SK-N-SH (cell line): ENCODE results near the gene SERPINA3. TPM values are rescaled to one million over a fixed set of nuclear protein-coding genes. Genes with fewer than 3 reads are reported as not detected.

Experiments
- CTCF ChIA-PET: fragments of 300-600, 350-600 bp; formaldehyde crosslinking; extraction: SDS; loops from one replicate; lab custom pipeline; 2021; lab: Yijun Ruan, JAX
- POLR2A ChIA-PET: fragments of 350-600 bp; sonication (Branson Sonifier 250); formaldehyde crosslinking; extraction: SDS; loops from one replicate; lab custom pipeline; 2020; ENCODE audit warnings: antibody characterized with exemption, inconsistent platforms; lab: Yijun Ruan, JAX
- DNase-seq: peaks from one replicate; pipeline ENCODE4 v3.0.0; 2012
- H2AFZ ChIP-seq: fragments of 200-600 bp; sonication (generic); 2 replicates; pipeline ENCODE4 v1.8.1; 2016; ENCODE audit warnings: antibody characterized with exemption, mild to moderate bottlenecking, low read depth
- H3F3A ChIP-seq: fragments of 200-600 bp; sonication (generic); replicated peaks from 2 replicates; pipeline ENCODE3; 2016; ENCODE audit warnings: antibody characterized with exemption, mild to moderate bottlenecking; ENCODE audit not compliant: insufficient read depth
- H3K27ac ChIP-seq, 2 experiments: fragments of 200-500 bp in 1 of 2; fragments of 200-600 bp in 1 of 2; sonication (Bioruptor generic) in 1 of 2; sonication (generic), shearing (Covaris generic) in 1 of 2; 2 replicates each; pipeline versions ENCODE4 v1.5.1 to v1.6.1; 2014 to 2016; ENCODE audit warnings: low read depth in 2 of 2, inconsistent platforms in 1 of 2, low read length in 1 of 2, mild to moderate bottlenecking in 1 of 2, mixed read lengths in 1 of 2
- H3K27me3 ChIP-seq: fragments of 200-600 bp; sonication (generic), shearing (Covaris generic); 2 replicates; pipeline ENCODE4 v1.6.1; 2016; ENCODE audit warnings: mixed run types; ENCODE audit not compliant: insufficient read depth
- H3K36me3 ChIP-seq, 2 experiments: fragments of 200-500 bp in 1 of 2; fragments of 200-600 bp in 1 of 2; sonication (Bioruptor generic) in 1 of 2; sonication (generic) in 1 of 2; replicated peaks in 1 of 2; 2 replicates each; pipeline versions ENCODE3 to v1.5.1; 2014 to 2016; ENCODE audit warnings: low read length in 1 of 2, mild to moderate bottlenecking in 1 of 2; ENCODE audit not compliant: insufficient read depth in 2 of 2, control insufficient read depth in 1 of 2
- H3K4me1 ChIP-seq, 2 experiments: fragments of 200-500 bp in 1 of 2; fragments of 200-600 bp in 1 of 2; sonication (Bioruptor generic) in 1 of 2; sonication (generic), shearing (Covaris generic) in 1 of 2; 2 replicates each; pipeline versions ENCODE4 v1.5.1 to v1.6.1; 2014 to 2016; ENCODE audit warnings: low read depth in 1 of 2, low read length in 1 of 2, mixed run types in 1 of 2; ENCODE audit not compliant: insufficient read depth in 2 of 2, control insufficient read depth in 1 of 2
- H3K4me2 ChIP-seq: fragments of 200-600 bp; sonication (generic), shearing (Covaris generic); 2 replicates; pipeline ENCODE4 v1.6.1; 2017; ENCODE audit warnings: mixed run types
- H3K4me3 ChIP-seq, 2 experiments: fragments of 200-500 bp in 1 of 2; fragments of 200-600 bp in 1 of 2; sonication (Bioruptor generic) in 1 of 2; sonication (generic), shearing (Covaris generic) in 1 of 2; 2 replicates each; pipeline versions ENCODE4 v1.5.1 to v1.8.1; 2014 to 2016; ENCODE audit warnings: low read depth in 2 of 2, inconsistent platforms in 1 of 2, low read length in 1 of 2, mild to moderate bottlenecking in 1 of 2, mixed read lengths in 1 of 2, moderate library complexity in 1 of 2
- H3K79me2 ChIP-seq: fragments of 200-600 bp; sonication (generic); 2 replicates; pipeline ENCODE4 v1.8.1; 2017; ENCODE audit warnings: mild to moderate bottlenecking; ENCODE audit not compliant: insufficient read depth
- H3K9ac ChIP-seq: fragments of 200-600 bp; sonication (generic); 2 replicates; pipeline ENCODE4 v1.6.1; 2017; ENCODE audit warnings: mixed run types
- H3K9me2 ChIP-seq: fragments of 200-600 bp; sonication (generic); 2 replicates; pipeline ENCODE4 v1.6.1; 2017; ENCODE audit warnings: mixed run types
- H3K9me3 ChIP-seq: fragments of 200-600 bp; sonication (generic); 2 replicates; pipeline ENCODE4 v1.6.1; 2017; ENCODE audit warnings: mixed run types, mild to moderate bottlenecking, moderate library complexity
- H4K20me1 ChIP-seq: fragments of 200-600 bp; sonication (generic); 2 replicates; pipeline ENCODE4 v1.6.1; 2017; ENCODE audit warnings: mild to moderate bottlenecking, mixed run types; ENCODE audit not compliant: insufficient read depth
- CTCF ChIP-seq: fragments of 200-600 bp; sonication (generic); IDR thresholded peaks from 2 replicates; pipeline ENCODE4 v1.6.1; 2017; ENCODE audit warnings: antibody characterized with exemption, mild to moderate bottlenecking, moderate library complexity
- EP300 ChIP-seq, 2 experiments: IDR thresholded peaks; 2 replicates each; pipeline versions ENCODE4 v1.4.0 to v1.6.1; 2012; ENCODE audit warnings: borderline replicate concordance in 1 of 2, low read depth in 1 of 2, low read length in 1 of 2
- GATA2 ChIP-seq: sonication (generic); formaldehyde crosslinking; IDR thresholded peaks from 2 replicates; pipeline ENCODE4 v1.5.0; 2020; ENCODE audit warnings: mild to moderate bottlenecking, missing genetic modification reagents
- JUND ChIP-seq: IDR thresholded peaks from 2 replicates; pipeline ENCODE4 v1.4.0; 2012
- MAX ChIP-seq: IDR thresholded peaks from 2 replicates; pipeline ENCODE4 v1.4.0; 2012; ENCODE audit warnings: low read depth
- MEF2A ChIP-seq: IDR thresholded peaks from 2 replicates; pipeline ENCODE4 v1.4.0; 2012; ENCODE audit warnings: low read depth, borderline replicate concordance
- POLR2AphosphoS5 ChIP-seq: IDR thresholded peaks from 2 replicates; pipeline ENCODE4 v1.6.1; 2012; ENCODE audit warnings: low read depth, low read length
- RAD21 ChIP-seq: IDR thresholded peaks from 2 replicates; pipeline ENCODE4 v1.6.1; 2012; ENCODE audit warnings: mild to moderate bottlenecking, low read length
- RCOR1 ChIP-seq: fragments of 150-350 bp; IDR thresholded peaks from 2 replicates; pipeline ENCODE4 v1.6.1; 2017; ENCODE audit warnings: antibody characterized with exemption, low read length
- SMC3 ChIP-seq: IDR thresholded peaks from 2 replicates; pipeline ENCODE4 v1.6.1; 2012; ENCODE audit warnings: low read depth, low read length, improper control_type of control experiment
- TCF12 ChIP-seq: IDR thresholded peaks from 2 replicates; pipeline ENCODE4 v1.4.0; 2012
- USF2 ChIP-seq: fragments of 150-350 bp; IDR thresholded peaks from 2 replicates; pipeline ENCODE4 v1.6.1; 2017; ENCODE audit warnings: antibody characterized with exemption, low read length, low read depth, borderline replicate concordance
- YY1 ChIP-seq: IDR thresholded peaks from 2 replicates; pipeline ENCODE4 v1.4.0; 2012; ENCODE audit warnings: low read depth, mild to moderate bottlenecking
- WGBS: methylation state at CpG from one replicate; pipeline ENCODE4 v1.1.6; 2017; ENCODE audit warnings: low lambda C conversion rate; 5-methylcytosine and 5-hydroxymethylcytosine counted together
- polyA plus RNA-seq, 3 experiments: library from polyadenylated mRNA; depleted of rRNA; stranded (reverse); fragments of >200 nt; gene quantifications; 2 replicates each; pipeline ENCODE4 v1.2.3, GENCODE V29; 2012
- TF ChIP-seq, protein P1 (sequence below): IDR thresholded peaks from 2 replicates; pipeline ENCODE4 v1.4.0; 2012; ENCODE audit warnings: low read depth, borderline replicate concordance
- TF ChIP-seq, protein P2 (sequence below): fragments of 150-350 bp; IDR thresholded peaks from 2 replicates; pipeline ENCODE4 v1.6.1; 2016; ENCODE audit warnings: mild to moderate bottlenecking, low read depth, low read length
- TF ChIP-seq, protein P3 (sequence below): IDR thresholded peaks from 2 replicates; pipeline ENCODE4; 2012

The SERPINA3 gene
- polyA plus RNA-seq, 1 of the 3 experiments (the other 2 are of a cell fraction): 0.25 TPM

- H3K27ac ChIP-seq: no peak overlapping the region
- 33% methylated on average over 5 of the region's 6 CpGs for WGBS
- H3K9ac ChIP-seq: no peak overlapping the region
Measured at GRCh38 chr14:94633121-94633520, 20.9 kb downstream of the SERPINA3 start.

More at GRCh38 chr14:94633121-94633520, 20.9 kb downstream of the SERPINA3 start:
- Histone ChIP-seq H3K36me3 (no peaks in the 10 kb centered on the region), H3K4me2 (no peak overlapping the region), H3K9me3 (no peaks in the 10 kb centered on the region), H3K4me3 (no peak overlapping the region)
- DNase-seq: no peak
- TF ChIP-seq, protein P1, sequence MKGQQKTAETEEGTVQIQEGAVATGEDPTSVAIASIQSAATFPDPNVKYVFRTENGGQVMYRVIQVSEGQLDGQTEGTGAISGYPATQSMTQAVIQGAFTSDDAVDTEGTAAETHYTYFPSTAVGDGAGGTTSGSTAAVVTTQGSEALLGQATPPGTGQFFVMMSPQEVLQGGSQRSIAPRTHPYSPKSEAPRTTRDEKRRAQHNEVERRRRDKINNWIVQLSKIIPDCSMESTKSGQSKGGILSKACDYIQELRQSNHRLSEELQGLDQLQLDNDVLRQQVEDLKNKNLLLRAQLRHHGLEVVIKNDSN: no peak
- TF ChIP-seq POLR2AphosphoS5 (no peak), TCF12 (no peak), CTCF (no peak), GATA2 (CRISPR knock-in tag) (no peak), MAX (no peak), SMC3 (no peak), RAD21 (no peak), EP300 (IDR thresholded peaks at IDR 0.05; ENCODE audit: borderline replicate concordance in 1 of 2, low read depth in 1 of 2, low read length in 1 of 2) (no peak), JUND (no peak), MEF2A (no peak), USF2 (no peak), YY1 (no peak), RCOR1 (no peak)
- TF ChIP-seq, protein P2, sequence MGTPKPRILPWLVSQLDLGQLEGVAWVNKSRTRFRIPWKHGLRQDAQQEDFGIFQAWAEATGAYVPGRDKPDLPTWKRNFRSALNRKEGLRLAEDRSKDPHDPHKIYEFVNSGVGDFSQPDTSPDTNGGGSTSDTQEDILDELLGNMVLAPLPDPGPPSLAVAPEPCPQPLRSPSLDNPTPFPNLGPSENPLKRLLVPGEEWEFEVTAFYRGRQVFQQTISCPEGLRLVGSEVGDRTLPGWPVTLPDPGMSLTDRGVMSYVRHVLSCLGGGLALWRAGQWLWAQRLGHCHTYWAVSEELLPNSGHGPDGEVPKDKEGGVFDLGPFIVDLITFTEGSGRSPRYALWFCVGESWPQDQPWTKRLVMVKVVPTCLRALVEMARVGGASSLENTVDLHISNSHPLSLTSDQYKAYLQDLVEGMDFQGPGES: no peak
- TF ChIP-seq, protein P3, sequence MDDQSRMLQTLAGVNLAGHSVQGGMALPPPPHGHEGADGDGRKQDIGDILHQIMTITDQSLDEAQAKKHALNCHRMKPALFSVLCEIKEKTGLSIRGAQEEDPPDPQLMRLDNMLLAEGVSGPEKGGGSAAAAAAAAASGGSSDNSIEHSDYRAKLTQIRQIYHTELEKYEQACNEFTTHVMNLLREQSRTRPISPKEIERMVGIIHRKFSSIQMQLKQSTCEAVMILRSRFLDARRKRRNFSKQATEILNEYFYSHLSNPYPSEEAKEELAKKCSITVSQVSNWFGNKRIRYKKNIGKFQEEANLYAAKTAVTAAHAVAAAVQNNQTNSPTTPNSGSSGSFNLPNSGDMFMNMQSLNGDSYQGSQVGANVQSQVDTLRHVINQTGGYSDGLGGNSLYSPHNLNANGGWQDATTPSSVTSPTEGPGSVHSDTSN: no peak
- TF ChIP-seq, all 33 proteins: peak for 0
- H2AFZ ChIP-seq: no peak overlapping the region
- ChIA-PET POLR2A (no interaction called here), CTCF (interaction anchor here (1.1 kb wide), 1 partner anchor 10 kb away, joined by 3 read pairs; no protein-coding TSS in a partner anchor)
- H3K4me1 ChIP-seq: no peaks in the 10 kb centered on the region
- H3K79me2 ChIP-seq: no peaks in the 10 kb centered on the region
- H4K20me1 ChIP-seq: no peaks in the 10 kb centered on the region
- H3K27me3 ChIP-seq: no peaks in the 10 kb centered on the region; the same call in 1 of the 2 replicates
- no peaks in the 10 kb centered on the region for H3K9me2 ChIP-seq
- H3F3A ChIP-seq: no peaks in the 10 kb centered on the region
